VCaP (cell line): Measurements from ENCODE around the gene S100G.

Experiments used
- H3K27ac ChIP-seq: fragments of 450-650 bp; 2 replicates; pipeline ENCODE4 v1.5.1; 2017
- TF ChIP-seq, protein P1 (sequence below): fragments of 450-650 bp; conservative IDR thresholded peaks from 2 replicates; pipeline ENCODE4 v1.5.1; 2017; ENCODE audit warnings: mild to moderate bottlenecking, moderate library complexity

The S100G gene

DNA sequence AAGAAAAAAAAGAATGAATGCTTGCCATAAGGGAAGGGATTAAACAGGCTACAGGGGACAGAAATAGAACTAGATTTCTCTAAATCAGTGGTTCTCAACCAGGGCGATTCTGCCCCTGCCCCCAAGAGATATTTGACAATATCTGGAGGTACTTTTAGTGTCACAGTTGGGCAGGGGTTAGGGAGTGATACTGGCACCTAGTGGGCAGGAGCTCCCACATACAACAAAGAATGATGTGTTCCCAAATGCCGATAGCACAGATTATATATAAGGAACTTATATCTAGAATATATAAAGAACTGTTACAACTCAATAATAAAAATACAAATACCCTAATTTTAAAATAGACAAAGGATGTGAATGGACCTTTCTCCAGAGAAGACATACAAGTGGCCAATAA lies 14.7 kb downstream of the S100G start:
- H3K27ac ChIP-seq: peak overlapping the region; percentile 62
- TF ChIP-seq, protein P1, sequence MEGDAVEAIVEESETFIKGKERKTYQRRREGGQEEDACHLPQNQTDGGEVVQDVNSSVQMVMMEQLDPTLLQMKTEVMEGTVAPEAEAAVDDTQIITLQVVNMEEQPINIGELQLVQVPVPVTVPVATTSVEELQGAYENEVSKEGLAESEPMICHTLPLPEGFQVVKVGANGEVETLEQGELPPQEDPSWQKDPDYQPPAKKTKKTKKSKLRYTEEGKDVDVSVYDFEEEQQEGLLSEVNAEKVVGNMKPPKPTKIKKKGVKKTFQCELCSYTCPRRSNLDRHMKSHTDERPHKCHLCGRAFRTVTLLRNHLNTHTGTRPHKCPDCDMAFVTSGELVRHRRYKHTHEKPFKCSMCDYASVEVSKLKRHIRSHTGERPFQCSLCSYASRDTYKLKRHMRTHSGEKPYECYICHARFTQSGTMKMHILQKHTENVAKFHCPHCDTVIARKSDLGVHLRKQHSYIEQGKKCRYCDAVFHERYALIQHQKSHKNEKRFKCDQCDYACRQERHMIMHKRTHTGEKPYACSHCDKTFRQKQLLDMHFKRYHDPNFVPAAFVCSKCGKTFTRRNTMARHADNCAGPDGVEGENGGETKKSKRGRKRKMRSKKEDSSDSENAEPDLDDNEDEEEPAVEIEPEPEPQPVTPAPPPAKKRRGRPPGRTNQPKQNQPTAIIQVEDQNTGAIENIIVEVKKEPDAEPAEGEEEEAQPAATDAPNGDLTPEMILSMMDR: 0 out of 2 replicates have a peak, but pooled peaks have one; percentile 35

DNA sequence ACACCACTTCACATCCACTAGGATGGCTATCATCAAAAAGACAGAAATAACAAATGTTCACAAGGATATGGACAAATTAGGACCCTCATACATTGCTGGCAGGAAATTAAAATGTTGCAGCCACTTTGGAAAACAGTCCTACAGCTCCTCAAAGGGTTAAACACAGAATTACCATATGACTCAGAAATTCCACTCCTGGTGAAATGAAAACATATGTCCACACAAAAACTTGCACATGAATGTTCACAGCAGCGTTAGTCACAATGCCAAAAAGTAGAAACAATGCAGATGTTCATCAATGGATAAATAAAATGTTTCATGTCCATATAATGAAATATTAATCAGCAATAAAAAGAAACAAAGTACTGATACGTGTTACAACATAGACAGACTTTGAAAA lies 15.1 kb downstream of the S100G start:
- no peak overlapping the region for H3K27ac ChIP-seq
- TF ChIP-seq, protein P1: no peak

DNA sequence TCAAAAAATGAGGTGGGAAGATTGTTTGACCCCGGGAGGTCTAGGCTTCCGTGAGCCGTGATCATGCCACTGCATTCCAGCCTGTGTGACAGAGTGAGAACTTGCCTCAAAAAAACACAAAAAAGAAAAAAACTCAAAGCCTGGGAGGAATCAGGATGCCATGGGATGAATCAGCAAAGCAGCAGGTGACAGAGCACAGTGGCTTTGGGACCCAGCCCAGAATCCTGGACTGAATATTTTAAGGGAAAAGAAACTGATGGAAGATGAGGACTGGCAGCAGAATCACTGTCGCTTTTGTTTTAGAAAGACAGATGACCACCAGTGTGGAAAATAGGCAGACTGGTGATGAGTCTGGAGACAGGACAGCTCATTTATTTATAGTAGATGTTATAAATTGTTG lies 16.6 kb downstream of the S100G start:
- H3K27ac ChIP-seq: no peak overlapping the region

DNA sequence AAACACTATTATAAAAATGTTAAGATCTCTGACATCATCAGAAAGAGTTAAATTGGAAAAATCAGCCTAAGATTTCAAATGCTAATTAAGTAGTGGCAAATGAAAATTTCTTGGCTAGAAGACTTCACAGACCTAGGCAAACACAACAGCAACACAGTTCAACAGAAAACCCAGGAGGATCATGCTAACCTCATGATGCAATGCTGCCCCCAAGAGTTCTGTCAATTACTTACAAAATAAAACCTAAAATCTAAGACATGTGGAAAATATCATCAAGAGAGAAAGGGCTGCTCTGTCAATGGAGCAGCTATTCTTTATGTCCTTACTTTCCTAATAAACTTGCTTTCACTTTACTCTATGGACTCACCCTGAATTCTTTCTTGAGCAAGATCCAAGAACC lies 21.0 kb downstream of the S100G start:
- TF ChIP-seq, protein P1: peak; percentile 70
- no peak overlapping the region for H3K27ac ChIP-seq

More for the DNA sequence above, 16.6 kb downstream of the S100G start:
- TF ChIP-seq, protein P1: no peak

DNA sequence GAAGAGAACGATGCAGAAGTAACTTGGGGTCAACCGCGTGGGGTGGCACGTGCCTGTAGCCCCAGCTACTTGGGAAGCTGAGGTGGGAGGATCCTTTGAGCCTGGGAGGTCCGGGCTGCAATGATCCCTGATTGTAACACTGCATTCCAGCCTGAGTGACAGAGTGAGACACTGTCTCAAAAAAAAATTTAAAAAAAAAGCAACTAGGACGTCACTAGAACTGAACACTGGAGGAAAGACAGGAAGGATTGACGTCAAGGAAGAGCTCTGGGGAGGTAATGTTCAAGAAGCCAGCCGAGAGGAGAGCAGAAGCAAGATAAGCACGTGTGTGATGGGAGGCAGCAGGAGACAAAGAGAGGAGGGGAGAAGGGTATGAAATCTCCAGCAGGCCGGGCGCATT lies 28.7 kb downstream of the S100G start:
- no peak overlapping the region for H3K27ac ChIP-seq
- TF ChIP-seq, protein P1: no peak

DNA sequence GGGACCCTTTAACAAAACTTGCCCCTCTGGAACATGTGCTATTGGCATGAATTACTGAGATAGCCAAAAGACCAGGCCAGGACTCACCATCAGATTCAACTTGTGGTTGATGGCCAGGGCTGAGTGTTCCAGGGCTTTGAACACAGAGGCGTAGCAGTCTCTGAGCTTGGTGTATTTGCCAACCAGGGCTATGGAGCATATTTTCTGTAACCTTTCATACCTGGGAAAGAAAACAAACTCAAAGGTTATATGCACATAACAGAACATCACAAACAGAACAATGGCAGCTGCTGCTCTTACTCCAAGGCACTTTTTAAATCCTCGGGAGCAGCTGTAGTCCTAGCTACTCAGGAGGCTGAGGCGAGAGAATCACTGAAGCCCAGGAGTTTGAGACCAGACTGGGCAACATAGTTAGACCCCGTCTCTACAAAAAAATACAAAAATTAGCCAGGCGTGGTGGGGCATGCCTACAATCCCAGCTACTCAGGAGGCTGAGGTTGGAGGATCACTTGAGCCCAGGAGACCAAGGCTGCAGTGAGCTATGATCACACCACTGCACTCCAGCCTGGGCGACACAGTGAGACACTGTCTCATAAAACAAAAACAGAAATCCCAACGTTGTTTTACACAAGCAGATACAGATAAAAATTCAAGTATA lies 33.2 kb downstream of the S100G start:
- TF ChIP-seq, protein P1: no peak
- no peak overlapping the region for H3K27ac ChIP-seq

DNA sequence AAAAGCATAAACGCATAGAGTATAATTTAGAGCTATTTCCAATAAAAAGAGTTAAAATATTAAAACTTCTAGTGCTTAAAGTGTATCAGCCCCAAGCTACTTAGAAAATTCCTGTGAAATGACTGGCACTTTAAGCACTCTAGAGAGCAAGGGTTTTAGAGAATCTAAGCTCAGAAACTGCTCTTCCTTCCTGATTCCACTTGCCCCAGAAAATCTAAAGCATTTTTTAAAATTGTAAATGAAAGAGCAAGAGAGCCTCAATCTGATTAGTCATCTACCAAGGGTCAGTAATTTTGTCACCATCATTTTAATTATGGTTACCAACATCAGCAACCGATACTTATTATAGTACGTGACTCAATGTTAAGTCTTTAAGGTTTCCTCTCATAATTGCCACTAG lies 37.6 kb downstream of the S100G start:
- TF ChIP-seq, protein P1: no peak
- H3K27ac ChIP-seq: no peak overlapping the region
